ENCODE data around the gene PUS10. TPM values are rescaled to one million over a fixed set of nuclear protein-coding genes. Genes with fewer than 3 reads are reported as not detected.

Gene PUS10
- total and polyA plus RNA-seq, 2 experiments from 2014 or later: 2.2 to 2.5 TPM

DNA sequence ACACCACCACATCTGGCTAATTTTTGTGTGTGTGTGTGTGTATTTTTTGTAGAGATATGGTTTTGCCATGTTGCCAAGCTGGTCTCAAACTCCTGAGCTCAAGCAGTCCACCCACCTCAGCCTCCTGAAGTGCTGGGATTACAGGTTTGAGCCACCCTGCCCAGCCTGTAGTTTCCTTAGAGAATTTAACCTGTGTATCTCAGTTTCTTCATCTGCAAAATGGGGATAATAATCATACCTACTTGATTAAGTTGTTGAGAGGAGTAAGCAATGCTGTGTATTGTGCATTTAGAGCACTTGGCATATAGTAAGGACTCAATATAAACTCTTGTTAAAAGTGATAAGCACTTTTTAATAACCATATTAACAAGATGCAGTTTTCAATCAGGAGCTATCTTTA, 41.3 kb upstream of the PUS10 start (continued):
- TF ChIP-seq ZNF462 (CRISPR knock-in tag; IDR thresholded peaks at IDR 0.05) (no peak), EZH2phosphoT487 (IDR thresholded peaks at IDR 0.05; ENCODE audit: unreplicated experiment) (no peak)

DNA sequence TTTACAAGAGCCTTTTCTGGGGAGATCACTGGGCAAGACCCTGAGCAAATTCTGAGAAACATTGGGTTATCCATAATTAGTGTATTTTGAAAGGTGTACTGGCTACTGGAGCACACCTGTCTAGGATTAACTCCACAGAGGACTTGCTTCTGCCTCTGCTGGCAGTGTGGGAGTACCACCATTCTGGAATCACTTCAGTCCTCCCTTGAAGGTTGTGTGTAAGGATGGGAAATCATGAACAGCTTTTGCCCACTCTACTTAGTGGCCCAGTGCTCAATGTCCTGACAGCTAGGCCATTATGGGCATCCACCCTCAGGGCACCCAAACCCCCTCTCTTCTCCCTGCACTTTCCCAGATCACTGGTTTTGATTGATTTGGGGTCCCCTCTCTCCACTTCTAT, 39.5 kb upstream of the PUS10 start:
- ATAC-seq (no peak), DNase-seq (ENCODE audit: low spot score) (no peak)
- H3K4me3 Mint-ChIP-seq: no peak overlapping the region
- no peaks in the 10 kb centered on the region for H3K4me1 Mint-ChIP-seq
- no peaks in the 10 kb centered on the region for H4K20me1 ChIP-seq (replicated peaks; ENCODE audit: insufficient read depth)
- H3K27me3 Mint-ChIP-seq (ENCODE audit: insufficient read depth, low read depth, poor library complexity): peaks cover 3% of the 10 kb centered on the region
- H3F3A ChIP-seq (replicated peaks; ENCODE audit: low read depth): no peaks in the 10 kb centered on the region
- H3K27me3 ChIP-seq (ENCODE audit: insufficient read depth): no peaks in the 10 kb centered on the region
- H3K27ac Mint-ChIP-seq: no peak overlapping the region
- no peaks in the 10 kb centered on the region for H3K9me2 ChIP-seq (ENCODE audit: insufficient read depth)
- no peaks in the 10 kb centered on the region for H3K79me2 ChIP-seq (replicated peaks; ENCODE audit: insufficient read depth)
- no peak overlapping the region for H2AFZ ChIP-seq
- no peaks in the 10 kb centered on the region for H3K4me1 ChIP-seq (ENCODE audit: insufficient read depth)
- no peak overlapping the region for H3K4me3 ChIP-seq
- H3K36me3 Mint-ChIP-seq (ENCODE audit: low read depth): peaks cover 13% of the 10 kb centered on the region; the same call in 2 of the 3 replicates
- H3K36me3 ChIP-seq (ENCODE audit: insufficient read depth): no peaks in the 10 kb centered on the region
- H3K27ac ChIP-seq (ENCODE audit: low read depth): no peak overlapping the region
- H3K9me3 Mint-ChIP-seq: no peaks in the 10 kb centered on the region
- no peak overlapping the region for H3K4me2 ChIP-seq
- TF ChIP-seq STAT1 (IDR thresholded peaks at IDR 0.05; ENCODE audit: unreplicated experiment): no peak
- no peak for TF ChIP-seq ZNF462 (CRISPR knock-in tag; IDR thresholded peaks at IDR 0.05)
- TF ChIP-seq JUNB (IDR thresholded peaks at IDR 0.05; ENCODE audit: unreplicated experiment): no peak
- TF ChIP-seq ETS1 (IDR thresholded peaks at IDR 0.05): no peak
- no peak for TF ChIP-seq CREB1 (CRISPR knock-in tag; IDR thresholded peaks at IDR 0.05; ENCODE audit: low read depth)
